GM23338 (cell line): ENCODE results near the gene IGF2.

ENCODE experiments used
- CREB1 ChIP-seq: fragments of 250-450 bp; sonication (Bioruptor Pico); IDR thresholded peaks from 2 replicates; pipeline ENCODE4 v1.5.0; 2020; ENCODE audit warnings: low read depth, mild to moderate bottlenecking, moderate library complexity
- EZH2 ChIP-seq: fragments of 200-600 bp; sonication (generic); IDR thresholded peaks from one replicate; pipeline ENCODE4 v1.8.0; 2017; ENCODE audit warnings: antibody characterized with exemption, mild to moderate bottlenecking, low read depth; ENCODE audit not compliant: unreplicated experiment
- EZH2phosphoT487 ChIP-seq: fragments of 200-600 bp; sonication (generic); IDR thresholded peaks from one replicate; pipeline ENCODE4 v1.8.1; 2018; ENCODE audit warnings: antibody characterized with exemption; ENCODE audit not compliant: unreplicated experiment
- JUNB ChIP-seq: IDR thresholded peaks from one replicate; pipeline ENCODE4 v1.6.1; 2016; ENCODE audit warnings: antibody characterized with exemption; ENCODE audit not compliant: unreplicated experiment
- NANOG ChIP-seq: IDR thresholded peaks from 2 replicates; pipeline ENCODE4 v1.6.1; 2016; ENCODE audit warnings: antibody characterized with exemption, borderline replicate concordance
- POLR2AphosphoS5 ChIP-seq: IDR thresholded peaks from 2 replicates; pipeline ENCODE4 v1.6.1; 2016; ENCODE audit warnings: antibody characterized with exemption, low read depth
- STAT1 ChIP-seq: IDR thresholded peaks from one replicate; pipeline ENCODE4 v1.6.1; 2016; ENCODE audit warnings: antibody characterized with exemption; ENCODE audit not compliant: unreplicated experiment
- ZNF114 ChIP-seq: fragments of 250-450 bp; sonication (Bioruptor Pico); IDR thresholded peaks from 2 replicates; pipeline ENCODE4 v1.5.0; 2020; ENCODE audit warnings: mild to moderate bottlenecking, moderate library complexity
- ZNF331 ChIP-seq: fragments of 250-450 bp; sonication (Bioruptor Pico); IDR thresholded peaks from 2 replicates; pipeline ENCODE4 v1.5.0; 2020; ENCODE audit warnings: low read depth, mild to moderate bottlenecking, moderate library complexity
- ZNF462 ChIP-seq: fragments of 250-450 bp; sonication (Bioruptor Pico); IDR thresholded peaks from 2 replicates; pipeline ENCODE4 v1.5.0; 2020; ENCODE audit warnings: mild to moderate bottlenecking, moderate library complexity
- TF ChIP-seq, protein P1 (sequence below), 2 experiments: fragments of 200-600 bp in 1 of 2; sonication (generic) in 1 of 2; conservative IDR thresholded peaks; 2 replicates each; pipeline versions ENCODE4 v1.5.1 to v1.6.1; 2016 to 2017; ENCODE audit warnings: antibody characterized with exemption in 2 of 2, low read depth in 2 of 2, mild to moderate bottlenecking in 2 of 2, moderate library complexity in 1 of 2
- TF ChIP-seq, protein P2 (sequence below): IDR thresholded peaks from one replicate; pipeline ENCODE4 v1.6.1; 2018; ENCODE audit warnings: antibody characterized with exemption; ENCODE audit not compliant: unreplicated experiment
- TF ChIP-seq, protein P3 (sequence below): IDR thresholded peaks from 2 replicates; pipeline ENCODE4 v1.6.1; 2016; ENCODE audit warnings: antibody characterized with exemption

DNA sequence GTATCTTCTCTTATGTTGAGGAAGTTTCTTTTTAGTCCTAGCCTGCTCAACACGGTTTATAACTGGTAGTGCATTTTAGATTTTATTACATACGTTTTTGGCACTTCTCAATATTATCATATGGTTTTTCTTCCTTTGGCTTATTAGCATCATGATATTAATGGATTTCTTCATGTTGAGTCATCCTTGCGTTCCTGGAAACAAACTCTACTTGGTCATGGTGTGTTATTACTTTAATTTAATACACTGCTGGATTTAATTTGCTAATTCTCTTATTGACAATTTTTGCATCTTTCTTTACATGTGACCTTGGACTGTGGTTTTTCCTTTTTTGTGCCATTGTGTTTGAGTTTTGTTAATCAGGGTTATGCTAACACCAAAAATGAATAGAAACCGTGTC, 20.5 kb downstream of the IGF2 start:
- TF ChIP-seq, protein P1, sequence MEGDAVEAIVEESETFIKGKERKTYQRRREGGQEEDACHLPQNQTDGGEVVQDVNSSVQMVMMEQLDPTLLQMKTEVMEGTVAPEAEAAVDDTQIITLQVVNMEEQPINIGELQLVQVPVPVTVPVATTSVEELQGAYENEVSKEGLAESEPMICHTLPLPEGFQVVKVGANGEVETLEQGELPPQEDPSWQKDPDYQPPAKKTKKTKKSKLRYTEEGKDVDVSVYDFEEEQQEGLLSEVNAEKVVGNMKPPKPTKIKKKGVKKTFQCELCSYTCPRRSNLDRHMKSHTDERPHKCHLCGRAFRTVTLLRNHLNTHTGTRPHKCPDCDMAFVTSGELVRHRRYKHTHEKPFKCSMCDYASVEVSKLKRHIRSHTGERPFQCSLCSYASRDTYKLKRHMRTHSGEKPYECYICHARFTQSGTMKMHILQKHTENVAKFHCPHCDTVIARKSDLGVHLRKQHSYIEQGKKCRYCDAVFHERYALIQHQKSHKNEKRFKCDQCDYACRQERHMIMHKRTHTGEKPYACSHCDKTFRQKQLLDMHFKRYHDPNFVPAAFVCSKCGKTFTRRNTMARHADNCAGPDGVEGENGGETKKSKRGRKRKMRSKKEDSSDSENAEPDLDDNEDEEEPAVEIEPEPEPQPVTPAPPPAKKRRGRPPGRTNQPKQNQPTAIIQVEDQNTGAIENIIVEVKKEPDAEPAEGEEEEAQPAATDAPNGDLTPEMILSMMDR (conservative IDR thresholded peaks at IDR 0.05; ENCODE audit: low read depth in 2 of 2) = no peak
- TF ChIP-seq EZH2 (no peak), POLR2AphosphoS5 (no peak), CREB1 (no peak), ZNF331 (CRISPR knock-in tag) (no peak), EZH2phosphoT487 (no peak), ZNF114 (CRISPR knock-in tag) (no peak), STAT1 (no peak), ZNF462 (CRISPR knock-in tag) (no peak), JUNB (no peak), NANOG (no peak)
- TF ChIP-seq, protein P2, sequence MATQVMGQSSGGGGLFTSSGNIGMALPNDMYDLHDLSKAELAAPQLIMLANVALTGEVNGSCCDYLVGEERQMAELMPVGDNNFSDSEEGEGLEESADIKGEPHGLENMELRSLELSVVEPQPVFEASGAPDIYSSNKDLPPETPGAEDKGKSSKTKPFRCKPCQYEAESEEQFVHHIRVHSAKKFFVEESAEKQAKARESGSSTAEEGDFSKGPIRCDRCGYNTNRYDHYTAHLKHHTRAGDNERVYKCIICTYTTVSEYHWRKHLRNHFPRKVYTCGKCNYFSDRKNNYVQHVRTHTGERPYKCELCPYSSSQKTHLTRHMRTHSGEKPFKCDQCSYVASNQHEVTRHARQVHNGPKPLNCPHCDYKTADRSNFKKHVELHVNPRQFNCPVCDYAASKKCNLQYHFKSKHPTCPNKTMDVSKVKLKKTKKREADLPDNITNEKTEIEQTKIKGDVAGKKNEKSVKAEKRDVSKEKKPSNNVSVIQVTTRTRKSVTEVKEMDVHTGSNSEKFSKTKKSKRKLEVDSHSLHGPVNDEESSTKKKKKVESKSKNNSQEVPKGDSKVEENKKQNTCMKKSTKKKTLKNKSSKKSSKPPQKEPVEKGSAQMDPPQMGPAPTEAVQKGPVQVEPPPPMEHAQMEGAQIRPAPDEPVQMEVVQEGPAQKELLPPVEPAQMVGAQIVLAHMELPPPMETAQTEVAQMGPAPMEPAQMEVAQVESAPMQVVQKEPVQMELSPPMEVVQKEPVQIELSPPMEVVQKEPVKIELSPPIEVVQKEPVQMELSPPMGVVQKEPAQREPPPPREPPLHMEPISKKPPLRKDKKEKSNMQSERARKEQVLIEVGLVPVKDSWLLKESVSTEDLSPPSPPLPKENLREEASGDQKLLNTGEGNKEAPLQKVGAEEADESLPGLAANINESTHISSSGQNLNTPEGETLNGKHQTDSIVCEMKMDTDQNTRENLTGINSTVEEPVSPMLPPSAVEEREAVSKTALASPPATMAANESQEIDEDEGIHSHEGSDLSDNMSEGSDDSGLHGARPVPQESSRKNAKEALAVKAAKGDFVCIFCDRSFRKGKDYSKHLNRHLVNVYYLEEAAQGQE = no peak
- TF ChIP-seq, protein P3, sequence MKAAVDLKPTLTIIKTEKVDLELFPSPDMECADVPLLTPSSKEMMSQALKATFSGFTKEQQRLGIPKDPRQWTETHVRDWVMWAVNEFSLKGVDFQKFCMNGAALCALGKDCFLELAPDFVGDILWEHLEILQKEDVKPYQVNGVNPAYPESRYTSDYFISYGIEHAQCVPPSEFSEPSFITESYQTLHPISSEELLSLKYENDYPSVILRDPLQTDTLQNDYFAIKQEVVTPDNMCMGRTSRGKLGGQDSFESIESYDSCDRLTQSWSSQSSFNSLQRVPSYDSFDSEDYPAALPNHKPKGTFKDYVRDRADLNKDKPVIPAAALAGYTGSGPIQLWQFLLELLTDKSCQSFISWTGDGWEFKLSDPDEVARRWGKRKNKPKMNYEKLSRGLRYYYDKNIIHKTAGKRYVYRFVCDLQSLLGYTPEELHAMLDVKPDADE = no peak
